ENCODE results near the gene ZNF326.

DNA sequence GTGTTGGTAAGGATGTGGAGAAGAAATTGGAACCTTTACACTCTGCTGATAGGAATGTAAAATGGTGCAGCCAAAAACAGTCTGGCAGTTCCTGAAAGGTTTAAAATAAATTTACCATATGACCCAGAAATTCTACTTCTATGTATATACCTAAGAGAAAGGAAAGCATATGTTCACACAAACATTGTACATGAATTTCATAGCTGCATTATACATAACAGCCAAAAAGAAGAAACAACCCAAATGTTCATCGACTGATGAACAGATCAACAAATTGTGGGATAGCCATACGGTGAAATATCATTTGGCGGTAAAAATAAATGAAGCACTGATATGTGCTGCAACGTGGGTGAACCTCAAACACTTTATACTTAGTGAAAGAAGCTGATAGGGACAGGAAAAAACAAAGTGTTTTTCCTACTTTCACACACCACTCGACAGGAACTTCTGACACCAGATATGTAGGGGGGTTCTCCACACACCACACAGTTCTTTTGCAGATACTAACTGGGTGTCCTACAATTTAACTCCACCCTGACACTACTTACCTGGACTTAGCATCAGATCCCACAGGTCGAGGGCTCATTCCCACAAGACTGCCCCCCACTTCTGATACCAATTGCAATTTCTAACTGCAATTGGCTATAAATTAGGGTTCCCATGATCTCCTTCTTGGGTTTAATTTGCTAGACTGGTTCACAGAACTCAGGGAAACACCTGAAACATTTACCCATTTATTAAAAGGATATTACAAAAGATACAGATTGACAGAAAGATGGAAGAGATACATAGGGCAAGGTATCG, 35.9 kb upstream of the ZNF326 start:
- TF ChIP-seq CTCF (IDR thresholded peaks at IDR 0.05; ENCODE audit: low read depth, low read length, poor library complexity, severe bottlenecking) (no peak), EZH2phosphoT487 (IDR thresholded peaks at IDR 0.05; ENCODE audit: borderline replicate concordance, low read length) (no peak)

Measured in DOHH2 (cell line).